Liver (tissue), 9 donors: ENCODE results near the gene SLC51B. TPM values are rescaled to one million over a fixed set of nuclear protein-coding genes. Genes with fewer than 3 reads are reported as not detected.

Source experiments
- DNase-seq: peaks from one replicate; pipeline ENCODE4 v3.0.0-alpha.2; 2017; ENCODE audit warnings: low spot score
- H3K27ac ChIP-seq, 2 donors: one replicate each; pipeline ENCODE4 v1.7.0; 2013; ENCODE audit warnings: inconsistent platforms in 2 of 2, low read length in 2 of 2, control low read depth in 1 of 2, low read depth in 1 of 2, mild to moderate bottlenecking in 1 of 2
- H3K27me3 ChIP-seq, 4 donors: one replicate each; pipeline versions ENCODE4 v1.6.1 to v1.7.0; 2013; ENCODE audit warnings: low read length in 3 of 4, inconsistent platforms in 1 of 4, mild to moderate bottlenecking in 1 of 4, moderate library complexity in 1 of 4; ENCODE audit not compliant: control insufficient read depth in 4 of 4, insufficient read depth in 4 of 4
- H3K36me3 ChIP-seq, 4 donors: one replicate each; pipeline versions ENCODE4 v1.6.1 to v1.7.0; 2013; ENCODE audit warnings: low read length in 3 of 4, mild to moderate bottlenecking in 3 of 4, low read depth in 1 of 4, moderate library complexity in 1 of 4; ENCODE audit not compliant: control insufficient read depth in 4 of 4, insufficient read depth in 3 of 4
- H3K4me1 ChIP-seq, 4 donors: one replicate each; pipeline versions ENCODE4 v1.6.1 to v1.7.0; 2013; ENCODE audit warnings: low read length in 3 of 4, mild to moderate bottlenecking in 3 of 4, moderate library complexity in 1 of 4; ENCODE audit not compliant: control insufficient read depth in 4 of 4, insufficient read depth in 4 of 4
- H3K4me3 ChIP-seq, 3 donors: one replicate each; pipeline versions ENCODE4 v1.6.1 to v1.7.0; 2013; ENCODE audit warnings: low read length in 3 of 3, control low read depth in 1 of 3, low read depth in 1 of 3, mild to moderate bottlenecking in 1 of 3
- H3K9ac ChIP-seq, 2 donors: one replicate each; pipeline ENCODE4 v1.7.0; 2013; ENCODE audit warnings: low read length in 2 of 2, mild to moderate bottlenecking in 2 of 2, moderate library complexity in 2 of 2, control low read depth in 1 of 2, low read depth in 1 of 2
- H3K9me3 ChIP-seq, 4 donors: one replicate each; pipeline versions ENCODE4 v1.6.1 to v1.7.0; 2013; ENCODE audit warnings: low read length in 3 of 4; ENCODE audit not compliant: control insufficient read depth in 4 of 4
- ATF3 ChIP-seq: IDR thresholded peaks from 2 replicates; pipeline ENCODE4 v1.6.1; 2016; ENCODE audit warnings: antibody characterized with exemption
- CTCF ChIP-seq: fragments of 150-350 bp; IDR thresholded peaks from 2 replicates; pipeline ENCODE4 v1.5.1; 2017; ENCODE audit warnings: improper control_type of control experiment, low read depth, low read length; ENCODE audit not compliant: missing input control
- EGR1 ChIP-seq, 2 donors: IDR thresholded peaks; 2 replicates each; pipeline ENCODE4 v1.6.1; 2016 to 2018; ENCODE audit warnings: antibody characterized with exemption in 2 of 2, low read depth in 2 of 2
- FOXA1 ChIP-seq: IDR thresholded peaks from 2 replicates; pipeline ENCODE4 v1.6.1; 2016; ENCODE audit warnings: antibody characterized with exemption
- FOXA2 ChIP-seq: IDR thresholded peaks from 2 replicates; pipeline ENCODE4 v1.6.1; 2016; ENCODE audit warnings: antibody characterized with exemption
- GABPA ChIP-seq, 2 donors: IDR thresholded peaks in 1 of 2; conservative IDR thresholded peaks in 1 of 2; 2 replicates each; pipeline ENCODE4 v1.6.1; 2016; ENCODE audit warnings: antibody characterized with exemption in 2 of 2, mild to moderate bottlenecking in 1 of 2, moderate library complexity in 1 of 2
- HNF4A ChIP-seq, 2 donors: conservative IDR thresholded peaks; 2 replicates each; pipeline ENCODE4 v1.6.1; 2016; ENCODE audit warnings: antibody characterized with exemption in 2 of 2, mild to moderate bottlenecking in 2 of 2
- HNF4G ChIP-seq: IDR thresholded peaks from 2 replicates; pipeline ENCODE4 v1.6.1; 2016; ENCODE audit warnings: antibody characterized with exemption
- JUND ChIP-seq, 2 donors: IDR thresholded peaks; 2 replicates each; pipeline ENCODE4 v1.6.1; 2016; ENCODE audit warnings: antibody characterized with exemption in 2 of 2
- MAX ChIP-seq: IDR thresholded peaks from 2 replicates; pipeline ENCODE4 v1.6.1; 2016; ENCODE audit warnings: antibody characterized with exemption
- NR2F2 ChIP-seq: IDR thresholded peaks from 2 replicates; pipeline ENCODE4 v1.6.1; 2016; ENCODE audit warnings: antibody characterized with exemption
- RAD21 ChIP-seq, 2 donors: IDR thresholded peaks; 2 replicates each; pipeline ENCODE4 v1.6.1; 2016; ENCODE audit warnings: antibody characterized with exemption in 2 of 2, mild to moderate bottlenecking in 2 of 2
- REST ChIP-seq: IDR thresholded peaks from 2 replicates; pipeline ENCODE4 v1.6.1; 2016; ENCODE audit warnings: antibody characterized with exemption, mild to moderate bottlenecking
- RXRA ChIP-seq, 2 donors: IDR thresholded peaks; 2 replicates each; pipeline ENCODE4 v1.6.1; 2017 to 2018; ENCODE audit warnings: antibody characterized with exemption in 2 of 2, mild to moderate bottlenecking in 1 of 2
- SP1 ChIP-seq: IDR thresholded peaks from 2 replicates; pipeline ENCODE4 v1.6.1; 2018; ENCODE audit warnings: antibody characterized with exemption, mild to moderate bottlenecking
- TAF1 ChIP-seq: conservative IDR thresholded peaks from 2 replicates; pipeline ENCODE4 v1.6.1; 2016; ENCODE audit warnings: antibody characterized with exemption, mild to moderate bottlenecking
- YY1 ChIP-seq: IDR thresholded peaks from 2 replicates; pipeline ENCODE4 v1.6.1; 2016; ENCODE audit warnings: antibody characterized with exemption, mild to moderate bottlenecking
- ZBTB33 ChIP-seq: IDR thresholded peaks from 2 replicates; pipeline ENCODE4 v1.6.1; 2016; ENCODE audit warnings: antibody characterized with exemption
- WGBS: extraction: QIAGEN DNeasy Blood & Tissue Kit; methylation state at CpG from one replicate; pipeline ENCODE4 v1.1.7; 2013; 5-methylcytosine and 5-hydroxymethylcytosine counted together
- polyA plus RNA-seq, 2 donors: library from polyadenylated mRNA; stranded (reverse) in 1 of 2; unstranded in 1 of 2; fragments of 200-250 nt in 1 of 2; fragments of >200 nt in 1 of 2; fragmentation: Nextera tagmentation in 1 of 2; extraction: Ambion mirVana in 1 of 2; gene quantifications; one replicate each; pipeline versions ENCODE4 v1.2.1 to v1.2.3, GENCODE V29; 2013 to 2015
- total RNA-seq, 2 donors: library from RNA; depleted of rRNA; stranded (reverse); fragments of >200 nt; gene quantifications; one replicate each; pipeline ENCODE4 v1.2.3, GENCODE V29; 2014
- donor health status: healthy.
- donor health status: healthy.
- donor health status: healthy.
- donor health status: healthy.
- donor health status: healthy.

Gene SLC51B
- total and polyA plus RNA-seq, 4 donors = 0.25 to 2.1 (median 1.1) TPM

GRCh38 chr15:65051266-65051665, 6.1 kb downstream of the SLC51B start:
- peaks cover 0 to 11% (median 10%) of the 10 kb centered on the region in 4 donors for H3K4me1 ChIP-seq
- no peak overlapping the region for H3K9ac ChIP-seq
- H3K27ac ChIP-seq = no peak overlapping the region
- 91% methylated on average over 2 of the region's 2 CpGs for WGBS
- TF ChIP-seq EGR1 (IDR thresholded peaks at IDR 0.05; ENCODE audit: low read depth in 2 of 2) (no peak), REST (no peak), HNF4G (no peak), YY1 (no peak), ATF3 (no peak), HNF4A (conservative IDR thresholded peaks at IDR 0.05) (no peak), ZBTB33 (no peak), FOXA2 (no peak), MAX (no peak), GABPA (IDR thresholded peaks at IDR 0.05 in 1 of 2, conservative IDR thresholded peaks at IDR 0.05 in 1 of 2) (no peak)
- H3K36me3 ChIP-seq = no peaks in the 10 kb centered on the region
- H3K4me3 ChIP-seq = no peak overlapping the region
- no peaks in the 10 kb centered on the region for H3K27me3 ChIP-seq
- no peak for DNase-seq
- no peaks in the 10 kb centered on the region for H3K9me3 ChIP-seq

- H3K9ac ChIP-seq = no peak overlapping the region
- H3K4me3 ChIP-seq = no peak overlapping the region
- DNase-seq = no peak
- H3K4me1 ChIP-seq = peaks cover 0 to 11% (median 10%) of the 10 kb centered on the region in 4 donors
- H3K9me3 ChIP-seq = no peaks in the 10 kb centered on the region
- WGBS = 96% methylated on average over 2 of the region's 2 CpGs
- H3K27ac ChIP-seq = no peak overlapping the region
- no peaks in the 10 kb centered on the region for H3K36me3 ChIP-seq
- H3K27me3 ChIP-seq = no peaks in the 10 kb centered on the region
- TF ChIP-seq EGR1 (IDR thresholded peaks at IDR 0.05; ENCODE audit: low read depth in 2 of 2) (no peak), ATF3 (no peak), NR2F2 (no peak), HNF4A (conservative IDR thresholded peaks at IDR 0.05) (no peak), TAF1 (no peak), RAD21 (IDR thresholded peaks at IDR 0.05) (no peak), MAX (no peak), FOXA2 (no peak), FOXA1 (no peak), YY1 (no peak), ZBTB33 (no peak), CTCF (no peak), RXRA (IDR thresholded peaks at IDR 0.05) (no peak), HNF4G (no peak), SP1 (no peak), JUND (IDR thresholded peaks at IDR 0.05) (no peak), GABPA (IDR thresholded peaks at IDR 0.05 in 1 of 2, conservative IDR thresholded peaks at IDR 0.05 in 1 of 2) (no peak)
Measured at GRCh38 chr15:65052956-65053355, 7.8 kb downstream of the SLC51B start.
